Dendritic cell treated with granulocyte-macrophage colony-stimulating factor and Interleukin-4, amounts not matched to agents 40 ng/mL and 50 ng/mL, for 4 days (primary cell): ENCODE measurements around the gene PRAMEF2.
"Not testable (repeated sequence)": the region's sequence is repeated elsewhere in the genome, so short reads cannot be mapped to it uniquely, and the experiment has no call there.

Experiments
- H3K27ac Mint-ChIP-seq: one replicate; pipeline ENCODE4 v1.8.0; 2022; ENCODE audit warnings: mild to moderate bottlenecking, mixed read lengths
- H3K27me3 Mint-ChIP-seq: one replicate; pipeline ENCODE4 v1.8.0; 2022; ENCODE audit warnings: mild to moderate bottlenecking, mixed read lengths
- H3K36me3 Mint-ChIP-seq: one replicate; pipeline ENCODE4 v1.8.0; 2022; ENCODE audit warnings: low read depth, mixed read lengths
- H3K4me1 Mint-ChIP-seq: one replicate; pipeline ENCODE4 v1.8.0; 2022; ENCODE audit warnings: low read depth, mixed read lengths
- H3K4me3 Mint-ChIP-seq: one replicate; pipeline ENCODE4 v1.8.0; 2022; ENCODE audit warnings: mild to moderate bottlenecking, moderate library complexity, mixed read lengths
- H3K9me3 Mint-ChIP-seq: one replicate; pipeline ENCODE4 v1.8.0; 2022; ENCODE audit warnings: mixed read lengths
- intact Hi-C: fragments of 100-400 bp; cut with micrococcal nuclease; formaldehyde crosslinking; loops from one replicate; pipeline ENCODE4 v1.15.0; 2022

PRAMEF2 gene

GRCh38 chr1:12903793-12904572, 47.1 kb downstream of the PRAMEF2 start:
- H3K27ac Mint-ChIP-seq, H3K9me3 Mint-ChIP-seq, H3K4me3 Mint-ChIP-seq, H3K4me1 Mint-ChIP-seq, H3K27me3 Mint-ChIP-seq, intact Hi-C loops, H3K36me3 Mint-ChIP-seq: not testable (repeated sequence)
